GM18951 (cell line): ENCODE results near the gene FXYD7.
"Not testable (repeated sequence)": the region's sequence is repeated elsewhere in the genome, so short reads cannot be mapped to it uniquely, and the experiment has no call there.

ENCODE experiments used
- POLR2A ChIP-seq: IDR thresholded peaks from 4 replicates; pipeline ENCODE4 v1.6.1; 2011; ENCODE audit warnings: mild to moderate bottlenecking; ENCODE audit not compliant: insufficient read length, insufficient read depth; ENCODE audit errors: extremely low read depth
- in situ Hi-C: fragments of 300-500 bp; cut with MboI; formaldehyde crosslinking; loops from one replicate; pipeline ENCODE4 v1.12.0; 2022; ENCODE audit warnings: low sequenced_read_pairs, mixed read lengths, inconsistent platforms; ENCODE audit not compliant: unreplicated experiment

The FXYD7 gene

DNA sequence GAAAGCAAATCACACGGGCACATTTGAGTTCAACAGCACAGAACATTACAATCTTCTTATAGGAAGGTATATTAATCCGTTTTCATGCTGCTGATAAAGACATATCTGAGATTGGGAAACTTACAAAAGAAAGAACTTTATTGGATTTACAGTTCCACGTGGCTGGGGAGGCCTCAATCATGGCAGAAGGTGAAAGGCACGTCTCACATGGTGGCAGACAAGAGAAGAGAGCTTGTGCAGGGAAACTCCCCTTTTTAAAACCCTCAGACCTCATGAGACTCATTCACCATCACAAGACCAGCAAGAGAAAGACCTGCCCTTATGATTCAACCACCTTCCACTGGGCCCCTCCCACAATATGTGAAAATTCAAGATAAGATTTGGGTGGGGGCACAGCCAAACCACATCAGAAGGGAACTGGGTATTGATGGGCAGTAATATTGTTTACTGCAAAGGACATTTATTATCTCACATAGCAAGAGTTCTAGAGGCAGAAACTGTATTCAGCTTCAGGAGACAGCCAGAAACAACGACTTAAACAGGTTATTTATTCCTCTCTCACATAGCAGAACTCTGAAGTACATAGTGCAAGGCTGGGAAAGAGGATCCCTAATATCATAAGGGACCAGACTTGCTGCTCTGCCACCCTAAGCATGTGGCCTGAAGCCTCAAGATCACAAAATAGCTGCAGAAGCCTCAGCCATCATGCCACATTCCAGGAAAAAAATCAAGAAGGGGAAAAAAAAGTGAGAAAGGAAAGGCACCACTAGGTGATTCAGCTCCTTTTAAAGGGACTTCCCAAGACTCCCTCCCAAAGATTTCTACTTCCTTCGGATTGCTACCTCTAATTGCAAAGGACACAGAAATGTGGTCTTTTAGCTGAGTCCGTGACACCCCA lies 34.6 kb downstream of the FXYD7 start:
- in situ Hi-C loops: no loop called here

DNA sequence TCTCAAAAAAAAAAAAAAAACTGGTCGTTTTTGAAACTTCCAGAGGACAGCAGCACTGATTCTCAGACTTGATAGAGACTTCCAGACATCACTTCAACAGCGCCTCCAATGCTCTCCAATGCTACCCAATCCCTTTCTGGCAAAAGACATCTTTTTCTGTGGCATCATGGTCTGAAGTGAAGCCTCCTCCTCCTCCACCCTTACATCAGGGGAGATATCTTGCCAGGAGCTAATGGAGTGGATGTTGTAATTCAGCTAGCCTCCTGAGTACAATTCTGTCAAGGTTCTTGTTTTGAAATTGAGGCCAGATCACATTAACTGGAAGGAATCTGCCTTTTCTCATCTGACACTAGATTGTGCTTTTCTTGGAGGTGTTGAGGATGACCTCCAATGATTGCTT lies 35.6 kb downstream of the FXYD7 start:
- in situ Hi-C loops: no loop called here
- no peak for TF ChIP-seq POLR2A

More for the DNA sequence above, 34.6 kb downstream of the FXYD7 start:
- TF ChIP-seq POLR2A: no peak

DNA sequence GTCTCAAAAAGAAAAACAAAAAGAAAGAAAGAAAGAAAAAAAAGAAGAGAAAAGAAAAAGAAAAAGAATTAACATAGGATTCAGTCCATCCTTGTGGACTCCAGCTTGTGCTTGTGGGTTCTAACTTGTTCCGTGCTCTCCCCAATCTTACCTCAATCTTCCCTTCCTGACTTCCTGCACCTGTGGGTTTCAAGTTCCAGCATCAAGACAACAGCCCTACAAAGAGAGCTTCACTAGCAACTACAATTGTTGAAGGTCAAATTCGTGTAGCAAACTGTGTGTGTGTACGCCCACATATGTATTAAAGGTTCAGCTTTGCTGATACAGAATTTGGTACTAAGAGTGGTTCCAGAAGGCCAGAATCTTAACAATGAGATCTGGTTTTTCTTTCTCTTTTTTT lies 36.8 kb downstream of the FXYD7 start:
- TF ChIP-seq POLR2A: no peak

DNA sequence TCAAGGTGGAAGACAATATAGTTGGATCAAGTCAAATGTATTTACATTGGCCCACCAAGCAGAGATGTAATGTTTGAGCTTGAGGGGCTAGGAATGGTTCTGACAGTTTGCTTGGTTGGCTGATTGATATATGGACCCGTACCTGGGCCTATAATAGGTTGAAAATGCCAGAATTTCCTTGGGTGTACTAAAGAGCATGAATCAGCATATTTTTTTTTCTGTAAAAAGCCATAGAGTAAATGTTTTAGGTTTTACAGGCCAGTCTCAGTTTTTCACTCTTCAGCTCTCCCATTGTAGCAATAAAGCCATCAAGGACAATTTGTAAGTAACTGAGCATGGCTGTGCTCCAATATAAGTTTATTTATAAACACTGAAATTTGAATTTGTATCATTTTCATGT lies 38.3 kb downstream of the FXYD7 start:
- TF ChIP-seq POLR2A: no peak
- in situ Hi-C loops: no loop called here

More for the DNA sequence above, 36.8 kb downstream of the FXYD7 start:
- in situ Hi-C loops: no loop called here

DNA sequence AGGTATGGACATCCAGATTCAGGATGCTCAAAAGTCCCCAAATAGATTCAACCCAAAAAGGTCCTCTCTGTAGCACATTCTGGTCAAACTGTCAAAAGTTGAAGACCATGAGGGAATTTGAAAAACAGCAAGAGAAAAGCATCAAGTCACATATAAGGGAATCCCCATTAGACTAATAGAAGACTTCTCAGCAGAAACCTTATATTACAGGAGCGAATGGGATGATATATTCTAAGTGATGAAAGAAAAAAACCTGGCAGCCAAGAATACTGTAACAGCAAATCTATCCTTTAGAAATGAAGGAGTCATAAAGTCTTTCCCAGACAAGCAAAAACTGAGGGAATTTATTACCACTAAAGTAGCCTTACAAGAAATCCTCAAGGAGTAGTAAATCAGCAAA lies 41.2 kb downstream of the FXYD7 start:
- TF ChIP-seq POLR2A: no peak
- in situ Hi-C loops: no loop called here

DNA sequence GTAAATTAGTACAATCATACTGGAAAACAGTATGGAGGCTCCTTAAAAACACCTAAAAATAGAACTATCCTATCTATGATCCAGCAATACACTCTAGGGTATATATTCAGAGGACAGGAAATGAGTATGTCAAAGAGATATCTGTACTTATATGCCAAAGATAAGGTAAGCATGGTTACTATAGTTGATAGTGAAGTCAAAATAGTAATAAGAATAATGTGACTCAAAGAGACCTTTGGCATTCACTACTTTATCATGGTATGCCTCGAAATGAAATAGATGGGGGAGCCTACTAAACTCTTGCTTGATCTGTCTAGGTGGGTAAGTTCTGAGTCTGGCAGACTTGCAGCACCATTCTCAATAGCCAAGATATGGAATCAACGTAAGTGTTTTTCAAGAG lies 41.8 kb downstream of the FXYD7 start:
- TF ChIP-seq POLR2A: no peak
- in situ Hi-C loops: no loop called here

DNA sequence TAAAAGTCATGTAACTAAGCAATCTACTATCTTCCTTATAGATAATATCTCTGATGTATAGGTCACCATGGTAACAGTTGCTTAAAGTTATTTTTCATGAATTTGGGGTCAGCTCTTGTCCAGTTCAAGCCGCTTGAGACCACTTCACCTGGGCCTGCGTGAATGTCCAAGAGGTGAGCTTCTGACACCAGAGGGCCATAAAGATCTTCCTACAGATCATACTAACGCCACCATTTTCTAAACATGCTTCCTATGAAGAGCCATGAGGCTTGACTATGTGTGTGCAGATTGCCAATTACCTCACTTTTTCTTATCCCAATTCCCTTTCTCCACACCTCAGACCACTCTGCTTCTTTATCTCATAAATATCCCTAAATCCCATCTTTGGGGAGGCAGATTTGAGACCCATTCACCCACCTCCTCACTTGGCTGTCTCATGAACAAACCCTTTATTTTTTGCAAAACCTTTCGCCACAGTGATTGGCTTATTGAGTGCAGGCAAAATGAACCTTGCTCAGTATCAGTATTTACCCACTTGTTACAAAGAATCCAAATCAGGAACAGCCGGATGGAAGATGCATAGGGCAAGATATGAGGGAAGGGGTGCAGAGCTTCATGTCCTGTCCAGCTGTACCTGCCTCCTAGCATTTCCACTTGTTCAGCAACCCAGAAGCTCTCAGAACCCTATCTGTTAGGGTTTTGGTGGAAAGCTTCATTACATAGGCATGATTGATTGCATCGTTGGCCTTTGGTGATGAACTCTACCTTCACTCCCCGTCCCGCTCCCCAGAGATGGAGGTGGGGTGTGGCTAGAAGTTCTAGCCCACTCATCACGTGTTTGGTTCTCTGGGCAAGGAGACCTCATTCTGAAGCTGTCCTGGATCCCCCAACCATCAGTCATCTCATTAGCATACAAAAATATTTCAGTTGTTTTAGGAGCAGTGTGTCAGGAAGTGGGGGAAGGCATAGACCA lies 51.2 kb downstream of the FXYD7 start:
- TF ChIP-seq POLR2A: no peak
- in situ Hi-C loops: no loop called here

DNA sequence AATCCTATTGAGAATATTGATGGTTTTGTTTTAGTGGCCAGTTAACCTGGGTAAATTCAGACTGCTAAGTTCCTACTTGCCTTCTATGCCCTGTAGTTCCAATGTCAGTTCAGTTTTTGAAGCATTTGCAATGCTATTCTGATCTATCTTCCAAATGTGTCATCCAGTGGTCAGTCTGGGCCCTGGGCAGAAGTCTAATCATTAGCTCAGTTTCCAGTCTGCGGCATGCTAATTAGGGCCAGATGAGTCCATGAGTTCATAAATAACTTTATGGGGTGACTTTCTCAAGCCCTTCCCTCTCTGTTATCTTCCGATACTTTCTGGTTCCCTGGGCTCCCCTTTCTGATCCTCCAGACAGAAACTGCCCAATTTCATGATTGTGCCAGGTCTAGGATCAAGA lies 52.8 kb downstream of the FXYD7 start:
- no peak for TF ChIP-seq POLR2A
- in situ Hi-C loops: no loop called here

DNA sequence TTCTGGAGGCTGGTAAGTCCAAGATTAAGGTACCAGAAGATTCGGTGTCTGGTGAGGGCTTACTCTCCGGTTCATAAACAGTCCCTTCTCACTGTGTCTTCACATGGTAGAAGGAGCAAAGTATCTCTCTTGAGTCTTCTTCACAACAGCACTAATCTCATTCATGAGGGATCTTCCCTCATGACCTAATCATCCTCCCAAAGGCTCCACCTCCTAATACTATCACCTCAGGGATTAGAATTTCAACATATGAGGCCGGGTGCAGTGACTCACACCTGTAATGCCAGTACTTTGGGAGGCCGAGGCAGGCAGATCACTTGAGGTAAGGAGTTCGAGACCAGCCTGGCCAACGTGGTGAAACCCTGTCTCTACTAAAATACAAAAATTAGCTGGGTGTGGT lies 53.8 kb downstream of the FXYD7 start:
- in situ Hi-C loops: not testable (repeated sequence)

DNA sequence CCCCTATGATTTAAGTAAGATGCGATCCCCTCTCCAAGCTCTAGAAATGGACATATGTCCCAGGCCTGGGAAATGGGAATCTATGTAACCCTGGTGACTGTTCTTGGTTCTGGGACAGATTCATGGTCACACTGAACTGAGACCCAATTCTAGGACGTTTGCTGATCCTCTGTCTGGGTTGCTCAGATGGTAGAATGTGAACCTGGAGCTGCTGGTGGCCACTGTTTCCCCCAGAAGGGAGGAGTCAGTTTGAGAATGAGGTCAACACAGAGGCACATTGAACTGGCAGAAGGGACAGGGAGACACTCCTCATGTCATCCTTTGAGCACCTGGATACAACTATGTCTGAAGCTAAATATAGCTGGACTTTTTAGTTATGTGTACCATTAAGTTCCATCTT lies 56.4 kb downstream of the FXYD7 start:
- in situ Hi-C loops: no loop called here
- TF ChIP-seq POLR2A: no peak

DNA sequence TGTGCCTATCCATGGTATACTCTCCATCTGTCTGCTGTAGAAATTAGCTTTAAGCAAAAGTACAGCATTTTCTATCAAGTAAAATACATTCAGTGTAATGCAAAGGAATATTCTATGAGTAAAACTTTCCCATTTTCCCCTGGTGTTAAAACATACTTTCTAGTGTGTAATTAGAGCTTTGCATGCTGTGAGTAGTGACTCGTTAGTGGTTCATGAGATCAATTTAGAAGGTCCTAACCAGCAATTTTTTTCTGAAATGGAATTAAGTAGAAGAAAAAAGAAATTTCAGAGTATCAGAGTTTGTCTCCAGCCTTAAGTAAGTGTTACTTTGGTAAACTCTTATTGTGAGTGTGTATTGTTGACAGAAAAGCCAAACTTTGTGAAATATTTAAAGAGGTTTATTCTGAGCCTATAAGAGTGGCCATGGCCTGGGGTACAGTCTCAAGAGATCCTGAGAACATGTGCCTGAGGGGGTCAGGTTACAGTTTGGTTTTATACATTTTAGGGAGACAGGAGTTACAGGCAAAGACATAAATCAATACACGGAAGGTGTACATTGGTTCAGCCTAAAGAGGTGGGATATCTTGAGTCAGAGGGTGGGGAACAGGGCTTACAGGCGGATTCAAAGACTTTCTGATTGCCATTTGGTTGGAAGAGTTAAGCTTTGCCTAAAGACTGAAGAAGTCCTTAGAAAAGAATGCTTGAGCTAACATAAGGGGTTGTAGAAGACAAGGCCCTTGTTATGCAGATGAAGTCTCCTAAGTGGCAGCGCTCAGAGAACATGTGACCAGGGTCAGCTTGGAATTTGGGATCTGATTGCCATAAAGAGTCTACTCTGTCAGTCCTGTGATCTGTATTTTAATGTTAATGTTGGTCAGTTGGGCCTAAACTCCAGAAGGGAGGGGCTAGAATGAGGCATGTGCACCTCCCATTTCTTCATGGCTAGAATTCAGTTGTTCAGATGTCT lies 60.0 kb downstream of the FXYD7 start:
- TF ChIP-seq POLR2A: no peak
- in situ Hi-C loops: no loop called here
